DND-41 (cell line): ENCODE results near the gene CRYBG1.

Source experiments
- ATAC-seq: fragments of 200-7000 bp; cut with Tn5 transposase; 3 replicates; pipeline ENCODE4 v1.9.1; 2021; ENCODE audit warnings: low read depth; ENCODE audit not compliant: insufficient read depth
- DNase-seq: peaks from one replicate; pipeline ENCODE4 v3.0.0-alpha.2; 2020
- H2AFZ ChIP-seq: 2 replicates; pipeline ENCODE4 v1.6.0; 2012; ENCODE audit warnings: low read depth, low read length
- H3K27ac ChIP-seq: 2 replicates; pipeline ENCODE4 v1.5.1; 2012; ENCODE audit warnings: low read length, inconsistent platforms
- H3K27me3 ChIP-seq: fragments of 200-600 bp; sonication (generic); 2 replicates; pipeline ENCODE4 v1.6.0; 2012; ENCODE audit warnings: low read length, mild to moderate bottlenecking, inconsistent platforms; ENCODE audit not compliant: insufficient read depth, poor library complexity
- H3K36me3 ChIP-seq: 2 replicates; pipeline ENCODE4 v1.5.1; 2012; ENCODE audit warnings: low read length, inconsistent platforms; ENCODE audit not compliant: insufficient read depth
- H3K4me1 ChIP-seq: 2 replicates; pipeline ENCODE4 v1.5.1; 2012; ENCODE audit warnings: mild to moderate bottlenecking, low read length; ENCODE audit not compliant: insufficient read depth
- H3K4me2 ChIP-seq: 2 replicates; pipeline ENCODE4 v1.6.0; 2012; ENCODE audit warnings: mild to moderate bottlenecking, moderate library complexity, low read length, inconsistent platforms; ENCODE audit not compliant: insufficient read depth
- H3K4me3 ChIP-seq, 2 experiments: fragments of 200-600 bp in 1 of 2; shearing (Covaris generic) in 1 of 2; 2 replicates each; pipeline ENCODE4 v1.5.1; 2012 to 2016; ENCODE audit warnings: inconsistent platforms in 2 of 2, low read length in 2 of 2, mild to moderate bottlenecking in 2 of 2, low read depth in 1 of 2, moderate library complexity in 1 of 2
- H3K79me2 ChIP-seq: 2 replicates; pipeline ENCODE4 v1.6.0; 2012; ENCODE audit warnings: low read length, inconsistent platforms; ENCODE audit not compliant: insufficient read depth
- H3K9ac ChIP-seq: 2 replicates; pipeline ENCODE4 v1.6.0; 2012; ENCODE audit warnings: low read depth, mild to moderate bottlenecking, inconsistent platforms, low read length, moderate library complexity
- H3K9me3 ChIP-seq: 2 replicates; pipeline ENCODE4 v1.5.1; 2012; ENCODE audit warnings: low read length, moderate library complexity, mild to moderate bottlenecking, inconsistent platforms; ENCODE audit not compliant: insufficient read depth, severe bottlenecking
- H4K20me1 ChIP-seq: 2 replicates; pipeline ENCODE4 v1.6.0; 2012; ENCODE audit warnings: low read length; ENCODE audit not compliant: insufficient read depth
- CTCF ChIP-seq: IDR thresholded peaks from 2 replicates; pipeline ENCODE4 v1.5.1; 2012; ENCODE audit warnings: borderline replicate concordance, low read length, moderate library complexity, mild to moderate bottlenecking; ENCODE audit not compliant: poor library complexity, severe bottlenecking; ENCODE audit errors: extremely low read depth
- EZH2 ChIP-seq: IDR thresholded peaks from 3 replicates; pipeline ENCODE4 v1.6.1; 2012; ENCODE audit warnings: borderline replicate concordance, low read depth, mild to moderate bottlenecking, moderate library complexity, low read length, inconsistent platforms; ENCODE audit not compliant: severe bottlenecking

CRYBG1 gene

GRCh38 chr6:106536851-106537250 is 176.3 kb downstream of the CRYBG1 start:
- Histone ChIP-seq H3K79me2 (no peaks in the 10 kb centered on the region), H3K27me3 (no peaks in the 10 kb centered on the region), H2AFZ (no peak overlapping the region), H3K27ac (no peak overlapping the region), H3K4me2 (no peak overlapping the region), H3K9me3 (no peaks in the 10 kb centered on the region), H3K4me3 (no peak overlapping the region), H4K20me1 (no peaks in the 10 kb centered on the region), H3K36me3 (peaks cover 49% of the 10 kb centered on the region), H3K4me1 (no peaks in the 10 kb centered on the region), H3K9ac (no peak overlapping the region)
- TF ChIP-seq EZH2 (no peak), CTCF (no peak)
- ATAC-seq (no peak), DNase-seq (no peak)

GRCh38 chr6:106537662-106538061 is 177.1 kb downstream of the CRYBG1 start:
- Histone ChIP-seq H3K4me1 (no peaks in the 10 kb centered on the region), H3K9me3 (no peaks in the 10 kb centered on the region), H3K27me3 (no peaks in the 10 kb centered on the region), H3K4me3 (no peak overlapping the region), H3K79me2 (no peaks in the 10 kb centered on the region), H3K36me3 (peaks cover 49% of the 10 kb centered on the region), H3K27ac (no peak overlapping the region), H3K4me2 (no peak overlapping the region), H3K9ac (no peak overlapping the region), H2AFZ (no peak overlapping the region), H4K20me1 (no peaks in the 10 kb centered on the region)
- ATAC-seq (no peak), DNase-seq (no peak)
- no peak for TF ChIP-seq EZH2
- TF ChIP-seq CTCF: no peak

- no peaks in the 10 kb centered on the region for H3K79me2 ChIP-seq
- H3K4me2 ChIP-seq: no peak overlapping the region
- ATAC-seq (no peak), DNase-seq (no peak)
- no peak overlapping the region for H3K9ac ChIP-seq
- no peaks in the 10 kb centered on the region for H3K4me1 ChIP-seq
- no peak overlapping the region for H3K4me3 ChIP-seq
- peaks cover 46% of the 10 kb centered on the region for H3K36me3 ChIP-seq
- H3K9me3 ChIP-seq: no peaks in the 10 kb centered on the region
- no peaks in the 10 kb centered on the region for H3K27me3 ChIP-seq
- TF ChIP-seq CTCF (no peak), EZH2 (no peak)
- no peak overlapping the region for H2AFZ ChIP-seq
- no peaks in the 10 kb centered on the region for H4K20me1 ChIP-seq
- H3K27ac ChIP-seq: no peak overlapping the region
Measured at GRCh38 chr6:106538145-106538544, 177.6 kb downstream of the CRYBG1 start.

GRCh38 chr6:106539936-106540335 is 179.4 kb downstream of the CRYBG1 start:
- H3K79me2 ChIP-seq: no peaks in the 10 kb centered on the region
- peaks cover 58% of the 10 kb centered on the region for H3K36me3 ChIP-seq
- H3K27ac ChIP-seq: no peak overlapping the region
- DNase-seq (no peak), ATAC-seq (no peak)
- TF ChIP-seq CTCF: no peak
- no peak for TF ChIP-seq EZH2
- H3K4me2 ChIP-seq: no peak overlapping the region
- H2AFZ ChIP-seq: no peak overlapping the region
- no peak overlapping the region for H3K4me3 ChIP-seq
- H3K4me1 ChIP-seq: no peaks in the 10 kb centered on the region
- no peak overlapping the region for H3K9ac ChIP-seq
- H3K9me3 ChIP-seq: no peaks in the 10 kb centered on the region
- no peaks in the 10 kb centered on the region for H3K27me3 ChIP-seq
- no peaks in the 10 kb centered on the region for H4K20me1 ChIP-seq
